Nephron (organoid): ENCODE measurements around the gene VOPP1.

Experiments used
- H3K27ac Mint-ChIP-seq, 3 experiments: 2 replicates each; pipeline ENCODE4 v1.8.0; 2020; ENCODE audit warnings: mixed read lengths in 3 of 3, mild to moderate bottlenecking in 2 of 3, moderate library complexity in 1 of 3
- H3K27me3 Mint-ChIP-seq: 2 replicates; pipeline ENCODE4 v1.8.0; 2021; ENCODE audit warnings: low read depth, mild to moderate bottlenecking, moderate library complexity, mixed read lengths
- H3K36me3 Mint-ChIP-seq: 2 replicates; pipeline ENCODE4 v1.8.0; 2020; ENCODE audit warnings: low read depth, mixed read lengths
- H3K4me1 Mint-ChIP-seq: 2 replicates; pipeline ENCODE4 v1.8.0; 2020; ENCODE audit warnings: mixed read lengths
- H3K4me3 Mint-ChIP-seq, 3 experiments: 2 replicates each; pipeline ENCODE4 v1.8.0; 2020; ENCODE audit warnings: mild to moderate bottlenecking in 3 of 3, mixed read lengths in 3 of 3, moderate library complexity in 2 of 3
- H3K9me3 Mint-ChIP-seq: 2 replicates; pipeline ENCODE4 v1.8.0; 2020; ENCODE audit warnings: mixed read lengths
- TF ChIP-seq, protein P1 (sequence below), 3 experiments: fragments of 200-600 bp; sonication (generic); IDR thresholded peaks; one replicate each; pipeline ENCODE4 v1.5.0; 2021; ENCODE audit warnings: antibody characterized with exemption in 3 of 3; ENCODE audit not compliant: unreplicated experiment in 3 of 3

Gene VOPP1

GRCh38 chr7:55470261-55470660 lies 102.0 kb downstream of the VOPP1 start:
- peak overlapping the region in 1 of 3 experiments; percentile 66 for H3K27ac Mint-ChIP-seq
- peaks cover 46% of the 10 kb centered on the region for H3K36me3 Mint-ChIP-seq
- TF ChIP-seq, protein P1, sequence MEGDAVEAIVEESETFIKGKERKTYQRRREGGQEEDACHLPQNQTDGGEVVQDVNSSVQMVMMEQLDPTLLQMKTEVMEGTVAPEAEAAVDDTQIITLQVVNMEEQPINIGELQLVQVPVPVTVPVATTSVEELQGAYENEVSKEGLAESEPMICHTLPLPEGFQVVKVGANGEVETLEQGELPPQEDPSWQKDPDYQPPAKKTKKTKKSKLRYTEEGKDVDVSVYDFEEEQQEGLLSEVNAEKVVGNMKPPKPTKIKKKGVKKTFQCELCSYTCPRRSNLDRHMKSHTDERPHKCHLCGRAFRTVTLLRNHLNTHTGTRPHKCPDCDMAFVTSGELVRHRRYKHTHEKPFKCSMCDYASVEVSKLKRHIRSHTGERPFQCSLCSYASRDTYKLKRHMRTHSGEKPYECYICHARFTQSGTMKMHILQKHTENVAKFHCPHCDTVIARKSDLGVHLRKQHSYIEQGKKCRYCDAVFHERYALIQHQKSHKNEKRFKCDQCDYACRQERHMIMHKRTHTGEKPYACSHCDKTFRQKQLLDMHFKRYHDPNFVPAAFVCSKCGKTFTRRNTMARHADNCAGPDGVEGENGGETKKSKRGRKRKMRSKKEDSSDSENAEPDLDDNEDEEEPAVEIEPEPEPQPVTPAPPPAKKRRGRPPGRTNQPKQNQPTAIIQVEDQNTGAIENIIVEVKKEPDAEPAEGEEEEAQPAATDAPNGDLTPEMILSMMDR (IDR thresholded peaks at IDR 0.05; ENCODE audit: unreplicated experiment in 3 of 3) = no peak
- H3K9me3 Mint-ChIP-seq = peaks cover 8% of the 10 kb centered on the region
- no peaks in the 10 kb centered on the region for H3K27me3 Mint-ChIP-seq
- H3K4me1 Mint-ChIP-seq = peaks cover 17% of the 10 kb centered on the region
- H3K4me3 Mint-ChIP-seq = no peak overlapping the region

DNA sequence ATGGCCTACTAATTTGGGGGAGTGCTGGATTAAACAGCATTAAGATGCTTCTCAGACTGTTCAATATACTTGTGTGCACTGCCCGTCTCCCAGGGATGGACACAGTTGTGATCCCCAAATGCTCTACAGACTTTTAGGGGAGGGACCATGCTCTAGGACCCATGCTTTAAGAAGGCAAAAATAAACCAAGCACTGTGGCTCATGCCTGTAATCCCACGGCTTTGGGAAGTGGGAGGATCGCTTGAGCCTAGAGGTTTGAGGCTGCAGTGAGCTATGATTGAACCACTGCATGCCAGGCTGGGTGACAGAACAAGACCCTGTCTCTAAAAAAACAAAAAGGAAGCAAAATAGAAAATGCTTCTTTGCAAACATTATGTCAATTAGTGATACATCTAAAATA lies 102.6 kb downstream of the VOPP1 start:
- H3K4me1 Mint-ChIP-seq = peaks cover 17% of the 10 kb centered on the region
- H3K27ac Mint-ChIP-seq = no peak overlapping the region
- H3K36me3 Mint-ChIP-seq = peaks cover 51% of the 10 kb centered on the region
- TF ChIP-seq, protein P1 (IDR thresholded peaks at IDR 0.05; ENCODE audit: unreplicated experiment in 3 of 3) = no peak
- H3K9me3 Mint-ChIP-seq = peaks cover 12% of the 10 kb centered on the region
- no peak overlapping the region for H3K4me3 Mint-ChIP-seq
- no peaks in the 10 kb centered on the region for H3K27me3 Mint-ChIP-seq

- Mint-ChIP-seq H3K36me3 (peaks cover 55% of the 10 kb centered on the region), H3K27me3 (no peaks in the 10 kb centered on the region), H3K9me3 (peaks cover 13% of the 10 kb centered on the region), H3K4me3 (no peak overlapping the region), H3K4me1 (peaks cover 17% of the 10 kb centered on the region), H3K27ac (no peak overlapping the region)
- TF ChIP-seq, protein P1 (IDR thresholded peaks at IDR 0.05; ENCODE audit: unreplicated experiment in 3 of 3) = no peak
Observed at GRCh38 chr7:55469271-55469681, 103.0 kb downstream of the VOPP1 start.

DNA sequence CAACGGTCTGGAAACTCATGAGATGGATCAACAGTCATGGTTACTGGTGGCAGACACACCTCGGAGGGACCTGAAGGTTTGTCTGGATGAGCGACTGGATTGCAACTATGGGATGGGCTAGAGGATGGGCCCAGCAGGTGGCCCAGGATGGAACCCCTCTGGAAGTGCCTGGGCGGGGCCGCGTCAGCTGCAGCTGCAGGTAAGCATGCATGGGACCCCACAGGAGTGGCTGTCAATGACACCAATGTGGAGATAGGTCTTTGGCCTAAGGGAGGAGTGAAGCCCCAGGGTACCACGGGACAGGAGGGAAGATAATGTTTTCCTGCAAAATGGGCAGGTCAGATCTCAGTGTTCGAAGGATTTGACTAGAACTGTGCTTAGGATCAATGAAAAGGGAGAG lies 103.8 kb downstream of the VOPP1 start:
- TF ChIP-seq, protein P1 (IDR thresholded peaks at IDR 0.05; ENCODE audit: unreplicated experiment in 3 of 3) = no peak
- peaks cover 17% of the 10 kb centered on the region for H3K4me1 Mint-ChIP-seq
- peaks cover 59% of the 10 kb centered on the region for H3K36me3 Mint-ChIP-seq

GRCh38 chr7:55467047-55467593 lies 105.2 kb downstream of the VOPP1 start:
- H3K9me3 Mint-ChIP-seq = peaks cover 22% of the 10 kb centered on the region
- H3K36me3 Mint-ChIP-seq = peaks cover 72% of the 10 kb centered on the region
- H3K4me1 Mint-ChIP-seq = peaks cover 17% of the 10 kb centered on the region
- TF ChIP-seq, protein P1 (IDR thresholded peaks at IDR 0.05; ENCODE audit: unreplicated experiment in 3 of 3) = no peak
- H3K27me3 Mint-ChIP-seq = no peaks in the 10 kb centered on the region
- no peak overlapping the region for H3K27ac Mint-ChIP-seq
- H3K4me3 Mint-ChIP-seq = no peak overlapping the region

More for the DNA sequence above, 103.8 kb downstream of the VOPP1 start:
- Mint-ChIP-seq H3K27ac (no peak overlapping the region), H3K27me3 (no peaks in the 10 kb centered on the region), H3K4me3 (no peak overlapping the region), H3K9me3 (peaks cover 14% of the 10 kb centered on the region)

DNA sequence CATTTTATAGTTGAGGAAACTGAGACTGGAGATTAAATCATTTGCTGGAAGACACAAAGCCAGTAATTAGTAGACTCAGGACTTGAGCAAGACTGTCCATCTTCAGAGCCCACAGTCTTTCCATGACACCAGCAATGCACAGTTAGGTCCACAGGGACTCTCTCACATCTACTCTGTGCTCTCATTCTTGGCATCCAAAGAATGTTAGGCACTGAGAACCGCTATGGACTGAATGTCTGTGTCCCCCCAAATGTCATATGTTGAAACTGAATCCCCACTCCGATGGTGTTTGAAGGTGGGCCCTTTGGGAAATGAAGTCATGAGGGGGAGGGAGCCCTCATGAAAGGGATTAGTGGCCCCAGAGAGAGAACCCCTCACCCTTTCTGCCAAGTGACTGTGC lies 106.6 kb downstream of the VOPP1 start:
- Mint-ChIP-seq H3K4me3 (no peak overlapping the region), H3K4me1 (peaks cover 17% of the 10 kb centered on the region), H3K36me3 (peaks cover 78% of the 10 kb centered on the region), H3K9me3 (peaks cover 30% of the 10 kb centered on the region), H3K27me3 (no peaks in the 10 kb centered on the region), H3K27ac (no peak overlapping the region)
- TF ChIP-seq, protein P1 (IDR thresholded peaks at IDR 0.05; ENCODE audit: unreplicated experiment in 3 of 3) = no peak
